HG03064 (cell line): ENCODE measurements around the gene PKP4.

Source experiments
- ATAC-seq: cut with Tn5 transposase; IDR thresholded peaks from one replicate; pipeline ENCODE4 v1.9.1; 2021; ENCODE audit warnings: low read depth; ENCODE audit not compliant: unreplicated experiment

The PKP4 gene

DNA sequence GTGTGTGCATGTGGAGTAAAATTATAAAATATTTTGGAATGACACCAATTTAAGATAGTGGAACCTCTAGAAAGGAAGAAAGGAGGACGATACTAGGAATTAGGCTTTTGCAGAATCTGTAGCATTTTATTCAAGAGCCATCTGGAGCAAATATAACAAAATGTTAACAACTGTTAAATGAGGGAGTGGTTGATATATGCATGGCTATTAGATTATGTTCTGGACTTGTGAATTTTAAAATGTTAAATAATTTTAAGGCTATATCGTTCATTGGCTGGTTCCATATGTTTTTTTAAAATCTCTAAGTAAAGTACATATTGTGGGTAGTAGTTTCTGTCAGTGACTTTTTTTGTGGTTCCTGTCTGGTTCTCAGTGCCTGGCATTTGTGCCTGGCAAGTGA is 123.2 kb downstream of the PKP4 start:
- ATAC-seq: no peak

DNA sequence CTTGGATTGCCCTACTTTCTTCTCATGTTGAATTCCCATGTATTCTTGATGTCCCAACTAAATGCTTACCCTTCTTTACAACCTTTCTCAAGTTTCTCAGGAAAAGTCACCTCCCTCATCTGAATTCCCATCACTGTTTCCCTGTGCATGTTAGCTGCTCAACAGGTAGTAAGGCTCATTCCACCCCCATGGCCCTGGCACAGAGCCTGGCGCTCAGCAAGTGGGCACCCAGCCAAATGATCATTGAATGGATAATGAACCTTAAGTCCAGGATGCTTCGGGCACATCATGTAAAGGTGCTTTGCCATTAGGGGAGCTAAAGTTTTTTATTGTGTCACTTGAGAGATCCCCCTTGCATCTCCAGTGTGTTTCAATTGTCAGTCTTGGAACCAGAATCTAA is 124.0 kb downstream of the PKP4 start:
- ATAC-seq: no peak

DNA sequence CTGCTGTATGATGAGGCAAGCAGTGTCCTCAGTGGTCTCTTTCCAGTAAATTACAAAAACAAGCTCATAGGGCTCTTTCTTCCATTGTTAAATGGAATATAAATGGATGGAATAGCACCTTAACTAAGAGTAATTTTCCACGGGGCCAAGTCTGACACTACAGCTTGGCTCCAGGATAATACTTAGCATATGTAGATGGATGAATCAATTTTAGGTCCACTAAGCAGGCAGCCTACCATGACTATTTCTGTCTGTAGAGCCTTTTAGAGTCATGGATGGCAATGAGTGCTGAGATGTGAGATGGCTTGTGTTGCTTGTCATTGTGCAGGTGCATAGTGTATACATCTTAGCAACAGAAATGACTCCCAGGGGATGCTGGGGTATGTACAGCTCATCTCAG is 125.9 kb downstream of the PKP4 start:
- ATAC-seq: no peak

DNA sequence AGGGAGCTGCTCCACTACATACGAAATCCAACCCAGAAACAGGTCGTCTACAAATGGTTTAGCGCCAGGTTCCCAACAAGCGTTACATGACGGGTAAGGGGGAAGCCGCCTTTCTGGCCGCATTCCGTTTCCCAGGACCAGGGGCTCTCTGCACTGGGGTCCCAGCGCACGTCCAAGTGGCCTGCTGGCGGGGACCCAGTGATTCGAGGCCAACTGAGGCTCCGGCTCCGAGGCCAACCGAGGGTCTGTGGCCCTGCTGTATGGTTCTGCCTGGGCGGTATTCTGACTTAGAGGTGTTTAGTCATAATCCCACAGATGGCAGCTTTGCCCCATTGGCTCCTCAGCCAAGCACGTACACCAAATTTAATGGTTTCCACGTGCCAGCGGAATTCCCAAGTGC is 127.2 kb downstream of the PKP4 start:
- ATAC-seq: no peak

DNA sequence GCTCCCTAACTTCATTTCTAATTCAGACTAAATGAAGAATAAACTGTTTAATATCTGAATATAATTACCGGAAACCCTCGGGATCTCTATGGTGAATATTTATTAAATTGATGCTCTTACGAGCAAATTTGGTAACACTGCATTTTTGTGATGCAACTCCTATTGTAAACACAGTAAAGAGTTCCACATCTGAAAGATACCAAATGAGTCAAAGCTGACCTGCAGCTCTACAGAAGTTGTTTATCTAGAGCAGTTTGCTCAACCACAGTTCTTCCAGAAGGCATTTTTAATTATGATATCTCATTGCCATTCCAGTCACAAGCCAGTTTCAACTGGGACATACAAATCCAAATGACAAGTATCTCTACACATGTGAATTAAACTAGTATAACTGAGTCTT is 129.7 kb downstream of the PKP4 start:
- no peak for ATAC-seq

DNA sequence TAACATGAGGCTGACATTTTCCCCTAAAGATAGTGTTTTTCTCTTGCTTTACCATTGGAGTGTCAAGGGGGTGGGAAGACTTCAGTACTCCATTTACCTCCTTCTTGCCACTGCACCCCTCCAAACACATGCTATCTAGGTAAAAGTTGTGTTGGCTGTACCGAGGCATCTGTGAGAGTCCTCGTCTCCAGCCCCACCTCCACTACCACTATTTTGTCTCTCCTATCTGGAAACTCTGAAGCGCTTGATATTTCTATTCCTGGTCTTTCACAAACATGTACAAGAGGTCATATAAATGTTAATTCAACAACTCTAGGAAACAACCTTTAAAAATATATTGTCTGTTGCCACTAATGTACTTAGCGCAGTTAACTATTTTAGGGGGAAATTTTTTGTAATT is 132.6 kb downstream of the PKP4 start:
- ATAC-seq: no peak

DNA sequence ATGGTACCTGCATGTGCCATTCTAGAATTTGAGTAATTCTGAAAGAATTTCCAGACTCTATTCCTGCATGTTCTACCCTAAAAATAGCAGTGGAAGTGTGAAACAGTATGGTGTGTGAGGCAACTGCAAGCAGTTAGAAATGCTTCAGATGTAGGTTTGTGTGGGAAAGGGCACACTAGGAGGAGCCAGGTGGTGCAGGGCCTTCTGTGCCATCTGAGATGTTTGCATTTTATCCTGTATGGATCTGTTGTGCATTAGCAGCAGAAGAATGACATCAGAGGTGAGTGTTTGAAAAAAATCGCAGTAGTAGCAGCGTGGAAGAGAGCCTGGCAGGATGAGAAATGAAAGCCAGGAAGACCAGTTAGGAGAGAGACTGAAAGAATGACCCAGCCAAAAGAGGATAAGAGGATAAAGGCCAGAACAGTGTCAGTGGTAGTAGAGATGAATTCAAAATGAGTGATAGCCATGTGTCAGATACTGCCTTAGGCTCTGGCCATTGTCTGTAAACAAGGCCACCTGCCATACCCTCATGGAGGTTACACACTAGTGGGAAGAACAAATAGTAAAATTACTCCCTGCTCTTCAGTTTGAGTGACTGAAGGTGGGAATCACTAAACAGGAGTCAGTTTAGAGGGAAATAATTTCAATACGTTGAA is 142.2 kb downstream of the PKP4 start:
- ATAC-seq: no peak

DNA sequence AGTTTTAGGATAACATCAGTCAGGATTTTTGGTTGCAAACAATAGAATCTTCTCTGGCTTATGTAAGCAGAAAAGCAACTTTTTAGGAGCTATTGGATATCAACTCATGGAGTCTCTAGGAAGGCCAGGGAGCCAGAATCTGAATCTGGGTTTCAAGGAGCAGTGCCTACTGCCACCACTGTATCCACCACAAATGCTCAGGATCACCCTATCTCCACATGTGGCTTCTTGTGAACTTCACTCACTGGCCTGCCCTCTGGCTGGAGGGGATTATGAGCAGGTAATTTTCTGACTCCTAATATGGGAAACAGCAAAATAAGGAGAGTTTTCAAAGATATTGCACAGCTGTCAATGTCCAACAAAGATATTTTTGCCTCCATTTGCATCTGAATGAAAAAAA is 142.9 kb downstream of the PKP4 start:
- no peak for ATAC-seq

DNA sequence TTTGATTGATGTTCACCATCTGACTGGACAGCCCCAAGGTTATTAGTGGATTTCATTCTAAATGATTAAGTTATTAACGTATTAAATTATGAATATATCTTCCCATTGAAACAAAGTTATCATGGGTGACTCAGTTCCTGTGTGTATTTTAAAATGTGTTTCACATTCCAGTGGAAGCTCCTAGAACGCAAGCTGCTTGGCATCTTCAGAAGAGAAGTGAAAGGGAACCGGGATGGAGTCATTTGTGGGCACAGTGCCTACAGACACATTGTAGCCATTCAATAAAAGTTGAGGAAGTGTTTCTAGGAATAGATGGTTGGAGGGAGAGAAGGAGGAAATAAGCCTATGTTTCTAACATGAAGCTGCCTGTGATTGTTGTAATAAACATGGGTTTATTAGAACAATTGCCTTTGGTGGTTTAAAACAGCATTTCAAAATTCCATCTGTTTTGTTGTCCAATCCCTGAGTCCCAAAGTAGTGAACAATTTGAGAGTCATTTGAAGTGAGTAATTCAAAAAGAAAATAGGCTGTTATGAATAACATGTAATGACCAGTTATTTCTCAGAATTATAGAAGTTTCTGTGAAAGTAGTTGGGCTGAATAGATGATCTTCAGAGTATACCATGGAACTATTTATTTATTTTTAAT is 143.5 kb downstream of the PKP4 start:
- ATAC-seq: no peak

DNA sequence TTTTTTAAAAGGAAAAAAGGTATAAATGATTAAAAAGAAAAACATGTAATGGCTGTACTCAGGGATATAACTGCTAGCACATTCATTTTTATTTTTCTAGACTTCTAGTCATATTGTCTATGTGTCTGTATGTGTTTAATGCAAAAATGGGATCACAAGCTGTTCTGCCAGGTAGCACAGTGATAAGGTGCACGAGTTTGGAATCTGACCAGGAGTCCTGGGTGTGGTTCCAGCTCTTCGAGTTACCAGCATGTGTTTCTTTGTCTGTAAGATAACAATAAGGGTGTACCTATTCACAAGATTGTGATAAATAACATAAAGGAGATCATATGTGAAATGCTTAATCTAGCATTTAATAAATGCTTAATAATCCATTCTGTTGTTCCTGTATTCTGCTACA is 145.3 kb downstream of the PKP4 start:
- no peak for ATAC-seq

DNA sequence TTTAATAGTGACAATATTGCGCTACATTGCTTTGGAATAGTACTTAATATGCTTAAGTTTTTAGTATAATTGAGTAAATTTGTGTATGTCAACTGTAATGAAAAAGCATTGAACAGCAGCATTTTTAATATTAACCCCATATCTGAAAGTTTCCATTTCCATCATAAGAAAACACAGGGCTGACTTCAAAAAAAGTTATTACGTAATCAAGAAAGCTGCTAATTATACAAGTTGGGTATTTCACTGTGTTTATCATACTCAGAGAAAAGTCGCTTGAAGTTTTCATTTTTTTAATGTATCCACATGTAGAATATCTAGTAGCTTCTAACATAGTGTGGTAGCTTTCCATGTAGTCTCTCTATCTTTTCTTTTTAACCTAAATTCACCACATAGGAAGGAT is 146.5 kb downstream of the PKP4 start:
- no peak for ATAC-seq

DNA sequence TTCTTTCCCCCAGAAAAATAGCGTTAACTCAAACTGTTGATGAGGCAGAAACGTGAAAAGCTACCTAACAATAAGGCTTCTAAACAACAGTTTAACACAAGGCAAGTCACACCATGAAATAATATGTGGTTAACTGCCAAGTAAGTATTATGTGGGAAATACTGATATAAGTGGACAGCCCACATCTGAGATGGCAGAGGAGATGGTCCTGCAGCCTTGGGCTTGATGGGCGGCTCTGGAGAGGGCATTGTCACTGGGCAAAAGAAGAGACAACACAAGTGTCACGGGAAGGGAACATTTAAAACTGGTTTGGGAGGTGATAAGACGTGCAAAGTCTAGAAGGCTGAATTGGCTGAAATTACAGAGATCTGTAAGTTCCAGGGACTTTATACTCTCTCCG is 147.2 kb downstream of the PKP4 start:
- no peak for ATAC-seq

DNA sequence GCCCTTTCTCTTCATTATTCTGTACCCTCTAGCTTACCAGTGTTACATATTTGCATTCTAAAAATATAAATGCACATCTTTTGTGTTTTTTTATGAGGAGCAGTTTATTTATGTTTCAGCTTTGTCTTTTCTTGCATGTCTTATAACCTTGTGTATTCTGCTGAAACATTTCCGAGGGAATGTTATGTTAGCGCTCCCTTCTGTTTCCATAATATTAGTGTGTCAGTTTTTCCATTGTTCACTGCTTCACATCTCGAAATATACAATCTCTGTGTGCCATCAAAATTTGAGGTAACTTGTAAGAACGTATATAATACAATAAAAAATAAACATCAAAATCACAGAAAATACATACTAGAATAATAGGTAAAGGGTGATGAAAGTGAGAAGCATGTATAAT is 153.3 kb downstream of the PKP4 start:
- no peak for ATAC-seq

DNA sequence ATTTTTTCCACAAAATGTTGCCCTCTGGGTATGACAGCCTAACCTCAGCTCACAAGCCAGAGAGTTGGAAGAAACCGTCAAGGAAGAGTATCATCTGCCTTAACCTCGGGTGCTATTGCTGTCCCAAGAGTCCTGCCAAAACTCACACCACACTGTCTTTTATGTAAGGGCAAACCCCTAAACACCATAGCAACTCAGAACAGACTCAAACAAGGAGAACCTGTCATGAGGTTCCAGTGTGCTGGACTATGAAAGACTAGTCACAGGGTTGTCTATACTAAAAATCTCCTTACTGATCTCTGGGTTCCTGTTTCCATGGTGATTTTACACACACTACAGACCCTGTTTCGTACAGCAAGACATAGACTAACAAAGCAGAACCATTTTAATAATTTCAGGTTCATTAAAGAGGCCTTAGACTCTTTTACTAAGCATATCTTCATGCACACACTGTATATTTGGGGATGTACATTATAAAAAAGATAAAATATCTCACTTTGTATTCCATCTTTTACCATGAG is 159.8 kb downstream of the PKP4 start:
- no peak for ATAC-seq

DNA sequence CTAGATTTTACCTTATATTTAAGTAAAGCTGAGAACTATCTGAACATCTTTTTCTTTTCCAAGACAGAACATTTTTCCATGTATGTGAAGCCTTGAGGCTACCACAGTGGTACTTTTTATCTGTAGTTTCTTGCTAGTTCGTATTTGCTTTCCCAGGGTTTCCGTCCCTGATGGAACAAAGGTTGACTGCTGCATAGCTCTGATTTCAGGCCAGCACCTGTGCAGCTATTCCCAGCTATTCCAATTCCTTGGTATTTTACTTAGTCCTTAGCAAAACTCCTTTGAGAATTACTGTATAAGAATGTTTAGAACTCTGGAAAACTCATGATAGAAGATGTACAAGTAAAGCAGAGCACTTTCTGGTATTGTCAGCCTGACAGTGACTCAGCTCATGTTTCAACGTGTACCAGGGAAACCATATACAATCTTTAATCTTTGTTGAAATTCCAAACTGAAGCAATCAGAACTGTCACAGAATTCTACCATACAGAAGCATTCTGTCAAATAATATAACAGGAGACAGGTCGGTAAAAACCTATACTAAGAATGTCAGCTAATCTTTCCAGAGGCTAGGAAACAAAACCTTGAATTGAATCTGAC is 162.2 kb downstream of the PKP4 start:
- ATAC-seq: no peak

DNA sequence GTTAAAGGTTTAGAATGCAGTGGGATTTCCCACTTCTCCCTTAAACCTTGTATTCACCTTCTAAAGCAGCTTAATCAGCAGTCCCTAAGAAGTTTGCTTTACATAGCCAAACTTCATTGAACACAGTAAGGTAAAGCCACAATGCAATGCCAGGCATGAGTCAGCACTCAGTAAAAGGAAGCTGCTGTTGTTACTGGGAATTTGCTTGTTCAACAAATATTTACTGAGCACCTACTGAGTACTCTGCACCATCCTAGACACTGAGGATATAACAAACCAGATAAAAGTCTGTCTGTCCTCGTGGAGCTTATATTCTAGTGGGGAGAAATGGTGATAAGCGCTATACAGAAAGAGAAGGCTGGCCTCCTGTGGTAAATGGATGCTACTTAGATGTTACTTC is 162.7 kb downstream of the PKP4 start:
- no peak for ATAC-seq

DNA sequence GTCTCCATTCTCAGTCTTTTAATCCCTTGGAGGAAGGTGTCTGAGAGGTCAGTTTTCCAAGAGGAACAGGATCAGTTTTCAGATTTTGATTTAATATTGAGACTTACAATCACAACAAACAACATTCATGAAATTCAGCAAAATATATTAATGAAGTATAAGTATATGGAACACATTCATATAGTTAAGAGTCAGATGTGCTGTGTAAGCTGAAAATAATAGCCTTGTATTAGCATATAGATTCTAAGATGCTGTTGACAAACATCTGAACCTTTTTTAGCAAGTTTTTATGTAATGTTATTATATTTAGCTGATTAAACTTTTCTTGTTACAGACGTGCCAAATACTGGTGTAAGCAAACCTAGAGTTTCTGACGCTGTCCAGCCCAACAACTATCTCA is 163.9 kb downstream of the PKP4 start:
- ATAC-seq: no peak

DNA sequence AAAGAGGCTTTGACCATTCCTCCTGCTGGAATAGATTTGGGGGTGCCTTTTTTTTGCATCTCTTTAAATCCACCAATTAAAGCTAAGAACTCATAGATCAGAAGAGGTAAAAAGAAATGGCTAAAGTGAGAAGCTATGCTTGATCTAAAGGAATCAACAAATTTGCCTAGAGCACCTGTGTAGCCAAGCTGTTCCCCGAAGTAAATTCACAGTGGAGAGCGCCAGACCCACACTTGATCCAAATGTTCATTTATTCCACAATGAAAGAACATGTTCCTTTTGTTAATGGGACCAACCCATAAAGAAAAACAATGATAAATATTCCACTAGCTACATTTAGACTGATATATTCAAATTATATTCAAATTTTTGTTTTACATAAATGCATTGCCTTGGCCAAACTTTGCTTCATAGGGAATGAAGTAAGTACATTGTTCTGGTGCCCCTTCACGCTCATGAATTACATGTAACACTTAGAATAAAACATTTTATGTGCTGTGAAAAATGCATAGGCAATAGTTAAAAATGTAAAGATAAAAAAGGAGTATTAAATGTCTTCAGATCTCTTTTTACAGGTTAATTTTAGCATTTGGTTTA is 167.4 kb downstream of the PKP4 start:
- no peak for ATAC-seq

DNA sequence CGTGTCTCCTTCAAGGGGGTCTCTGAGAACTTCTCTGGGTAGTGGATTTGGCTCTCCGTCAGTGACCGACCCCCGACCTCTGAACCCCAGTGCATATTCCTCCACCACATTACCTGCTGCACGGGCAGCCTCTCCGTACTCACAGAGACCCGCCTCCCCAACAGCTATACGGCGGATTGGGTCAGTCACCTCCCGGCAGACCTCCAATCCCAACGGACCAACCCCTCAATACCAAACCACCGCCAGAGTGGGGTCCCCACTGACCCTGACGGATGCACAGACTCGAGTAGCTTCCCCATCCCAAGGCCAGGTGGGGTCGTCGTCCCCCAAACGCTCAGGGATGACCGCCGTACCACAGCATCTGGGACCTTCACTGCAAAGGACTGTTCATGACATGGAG is 168.2 kb downstream of the PKP4 start:
- ATAC-seq: no peak

DNA sequence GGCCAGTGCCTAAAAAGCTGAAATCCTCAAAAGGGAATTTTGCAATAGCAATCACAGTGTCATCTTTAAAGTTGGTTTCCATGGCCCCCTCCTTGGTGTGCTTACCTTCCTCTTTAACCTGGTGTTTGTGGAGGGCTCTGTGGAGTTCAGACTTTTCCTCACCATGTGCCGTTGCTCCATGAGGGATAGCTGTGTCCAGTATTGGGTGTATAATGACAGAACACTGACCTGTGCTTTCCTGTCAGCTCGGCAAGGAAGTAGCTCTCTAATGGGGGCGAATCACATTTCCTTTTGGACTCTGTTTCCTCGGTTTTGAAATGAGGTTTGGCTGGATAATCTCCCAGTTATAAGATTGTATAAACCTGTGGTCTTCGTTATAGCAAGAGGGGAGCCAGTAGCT is 172.4 kb downstream of the PKP4 start:
- ATAC-seq: no peak

DNA sequence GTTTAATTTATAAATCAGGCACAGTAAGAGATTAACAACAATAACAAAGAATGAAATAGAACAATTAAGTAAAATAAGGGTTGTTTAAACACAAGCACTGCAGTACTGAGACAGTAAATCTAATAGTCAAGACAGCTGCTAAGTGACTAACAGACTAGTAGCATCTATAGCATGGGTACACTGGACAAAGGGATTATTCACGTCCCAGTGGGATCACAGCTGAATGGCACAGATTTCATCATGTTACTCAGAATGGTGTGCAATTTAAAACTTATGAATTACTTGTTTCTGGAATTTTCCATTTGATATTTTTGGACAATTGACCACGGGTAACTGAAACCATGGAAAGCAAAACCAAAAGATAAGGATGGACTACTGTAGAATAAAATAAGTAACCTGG is 176.5 kb downstream of the PKP4 start:
- no peak for ATAC-seq

DNA sequence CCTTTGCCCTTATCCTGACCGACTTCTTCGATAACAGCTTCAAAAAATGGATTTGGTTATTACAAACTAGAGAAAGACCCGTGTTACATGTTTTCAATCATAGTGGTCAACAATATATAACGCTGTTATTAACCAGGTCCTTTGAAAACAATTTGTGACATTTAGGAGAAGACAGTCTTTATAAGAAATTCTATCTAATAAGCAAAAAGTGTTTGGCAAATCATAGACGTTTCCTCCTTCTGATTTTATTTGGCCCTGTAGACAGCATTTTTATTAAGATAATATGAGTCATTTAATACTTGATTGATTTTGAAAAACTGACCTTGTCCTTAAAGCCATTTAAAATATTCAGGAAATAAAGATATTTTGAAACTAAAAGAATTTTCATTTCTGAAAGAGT is 177.9 kb downstream of the PKP4 start:
- ATAC-seq: no peak
